GM19463 (cell line): ENCODE results near the gene EYA4.

Source experiments
- ATAC-seq: cut with Tn5 transposase; IDR thresholded peaks from one replicate; pipeline ENCODE4 v1.9.1; 2021; ENCODE audit warnings: mild to moderate bottlenecking, moderate library complexity; ENCODE audit not compliant: unreplicated experiment

Gene EYA4

GRCh38 chr6:133340557-133340956 lies 99.4 kb downstream of the EYA4 start:
- ATAC-seq, result no peak

DNA sequence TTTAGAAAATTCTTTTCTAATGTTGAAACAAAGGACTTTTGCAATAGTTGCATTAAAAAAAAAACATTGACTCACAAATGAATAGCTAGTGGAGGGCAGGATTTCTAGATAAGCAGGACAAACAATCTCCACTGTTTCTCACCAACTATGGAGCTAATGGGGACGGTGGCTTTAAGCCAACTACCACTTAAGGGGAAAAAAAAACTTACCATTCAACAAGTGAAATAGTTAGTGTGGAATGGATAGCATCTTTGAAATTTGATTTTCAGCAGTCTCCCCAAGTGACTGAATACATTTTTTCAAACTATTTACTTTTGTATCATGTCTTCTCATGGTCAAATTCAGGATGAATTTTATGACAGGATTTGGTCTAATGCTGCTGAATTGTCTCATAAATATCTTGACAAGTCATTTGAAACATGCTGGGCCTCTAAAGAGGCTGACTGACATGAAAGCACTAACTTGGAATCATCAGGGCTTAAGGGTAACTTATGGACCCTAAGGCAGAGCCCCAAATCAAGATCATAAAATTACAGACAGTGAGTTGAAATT lies 100.5 kb downstream of the EYA4 start:
- no peak for ATAC-seq

- no peak for ATAC-seq
Observed at GRCh38 chr6:133343220-133343619, 102.1 kb downstream of the EYA4 start.

GRCh38 chr6:133348846-133349245 lies 107.7 kb downstream of the EYA4 start:
- ATAC-seq, result no peak

DNA sequence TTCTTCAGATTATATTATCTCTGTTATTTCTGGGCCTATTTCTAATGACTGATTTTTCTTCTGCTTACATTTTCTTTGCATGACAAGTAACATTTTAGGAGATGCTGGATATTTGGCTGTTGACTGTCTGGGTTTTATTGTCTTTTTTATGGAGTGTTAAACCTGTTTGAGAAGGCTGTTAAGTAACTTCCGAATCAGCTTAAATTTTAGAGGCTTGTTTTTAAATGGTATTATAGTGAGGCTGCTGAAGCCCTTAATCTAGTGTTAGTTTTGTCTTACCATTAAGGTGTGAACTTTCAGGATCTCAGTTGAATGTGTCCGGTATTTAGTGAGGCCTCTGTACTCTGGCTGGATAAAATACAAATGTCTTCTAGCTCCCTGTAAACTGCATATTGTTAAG lies 109.8 kb downstream of the EYA4 start:
- ATAC-seq, result no peak

- ATAC-seq, result no peak
Observed at GRCh38 chr6:133352046-133352445, 110.9 kb downstream of the EYA4 start.

DNA sequence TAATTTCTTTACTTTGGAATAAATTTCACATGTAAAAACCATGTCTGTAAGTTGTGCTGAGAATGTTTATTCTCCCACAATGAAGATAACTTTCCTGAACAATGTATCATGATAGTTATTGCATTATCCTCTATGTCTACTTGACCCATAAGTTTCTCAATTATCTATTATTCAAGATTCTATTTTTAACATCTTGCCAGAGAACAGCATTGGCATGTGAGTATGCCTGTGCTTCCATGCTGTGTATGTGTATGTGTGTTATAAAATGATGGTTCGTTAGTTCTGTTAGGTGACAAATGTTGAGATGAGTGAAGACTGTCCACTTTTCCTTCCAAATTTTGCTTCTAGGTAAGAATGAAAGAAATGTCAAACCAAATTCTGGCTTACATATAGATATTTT lies 111.9 kb downstream of the EYA4 start:
- ATAC-seq, result no peak

DNA sequence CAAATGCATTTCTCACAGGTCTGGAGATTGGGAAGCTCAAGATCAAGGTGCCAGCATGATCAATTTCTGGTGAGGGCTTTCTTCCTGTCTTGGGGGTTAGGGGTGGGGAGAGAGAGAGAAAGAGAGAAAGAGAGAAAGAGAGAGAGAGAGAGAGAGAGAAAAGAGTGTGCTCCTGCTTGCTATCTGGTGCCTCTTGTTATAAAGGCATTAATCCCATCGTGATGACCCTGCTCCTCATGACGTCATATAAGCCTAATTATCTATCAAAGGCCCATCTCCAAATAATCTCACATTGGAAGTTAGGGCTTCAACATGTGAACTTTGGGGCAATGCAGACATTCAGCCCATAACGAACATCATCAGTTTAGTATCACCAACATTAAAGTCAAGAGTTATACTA lies 114.8 kb downstream of the EYA4 start:
- ATAC-seq, result no peak

DNA sequence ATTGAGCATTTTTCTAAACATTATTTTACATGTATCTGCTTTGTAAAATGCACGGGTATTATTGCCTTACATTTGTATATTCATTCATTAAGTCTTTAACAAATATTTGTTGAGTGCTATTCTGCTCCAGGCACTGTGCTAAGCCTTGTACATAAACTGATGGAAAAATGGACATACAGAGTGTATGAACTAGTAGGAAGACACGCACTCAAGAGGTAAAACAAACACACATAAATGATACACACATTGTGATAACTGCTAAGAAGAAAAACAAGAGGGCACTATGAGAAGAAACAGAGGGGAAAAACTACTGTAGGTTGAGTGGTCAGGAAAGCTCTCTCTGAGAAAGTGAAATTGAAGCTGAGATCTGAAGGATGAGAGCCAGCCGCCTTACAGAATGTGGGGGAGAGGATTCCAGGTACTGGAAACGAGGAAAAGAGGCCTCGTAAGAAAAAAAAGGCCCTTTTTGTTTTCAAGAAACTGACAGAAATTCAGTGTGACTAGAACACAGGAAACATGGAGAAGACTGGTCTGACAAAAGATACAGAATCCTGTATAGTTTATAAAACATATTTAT lies 117.5 kb downstream of the EYA4 start:
- no peak for ATAC-seq

- ATAC-seq, result no peak
Observed at GRCh38 chr6:133359256-133359655, 118.1 kb downstream of the EYA4 start.

GRCh38 chr6:133359760-133360159 lies 118.6 kb downstream of the EYA4 start:
- ATAC-seq, result no peak

DNA sequence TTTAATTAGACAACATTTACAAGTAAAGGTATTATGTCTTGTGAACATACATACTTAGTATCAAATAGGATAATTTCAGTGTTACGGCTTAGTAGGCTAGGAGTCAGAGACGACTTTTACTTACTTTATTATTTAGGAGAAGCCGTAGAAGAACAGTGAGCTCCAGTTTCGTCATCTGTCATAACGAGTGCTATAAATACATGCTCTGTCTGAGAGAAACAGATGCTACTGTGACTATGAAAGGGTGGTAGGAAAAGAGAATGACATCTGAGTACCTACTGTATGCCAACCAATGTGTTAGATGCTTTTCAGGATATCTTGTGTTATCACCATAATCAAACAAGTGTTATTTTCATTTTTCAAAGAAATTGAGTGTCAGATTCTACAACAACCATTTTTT lies 119.0 kb downstream of the EYA4 start:
- no peak for ATAC-seq

DNA sequence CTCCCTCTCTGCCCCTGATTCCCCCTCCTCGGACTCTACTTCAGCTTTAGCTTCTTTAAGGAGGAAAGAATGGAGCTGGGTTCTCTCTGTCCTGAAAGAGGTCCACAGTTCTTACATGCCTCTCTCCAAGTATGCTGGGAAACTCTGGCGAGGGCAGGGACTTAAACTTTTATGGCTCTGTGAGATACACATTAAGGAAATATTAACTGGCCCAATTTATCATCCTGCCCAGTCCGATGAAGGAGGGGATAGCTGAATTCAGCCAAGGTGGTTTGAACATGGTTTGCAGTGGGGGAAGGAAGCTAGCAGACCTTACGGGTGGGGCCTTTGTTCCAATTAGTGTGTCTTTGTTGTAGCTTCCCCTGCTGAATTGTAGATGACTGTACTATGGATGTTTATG lies 121.7 kb downstream of the EYA4 start:
- no peak for ATAC-seq

DNA sequence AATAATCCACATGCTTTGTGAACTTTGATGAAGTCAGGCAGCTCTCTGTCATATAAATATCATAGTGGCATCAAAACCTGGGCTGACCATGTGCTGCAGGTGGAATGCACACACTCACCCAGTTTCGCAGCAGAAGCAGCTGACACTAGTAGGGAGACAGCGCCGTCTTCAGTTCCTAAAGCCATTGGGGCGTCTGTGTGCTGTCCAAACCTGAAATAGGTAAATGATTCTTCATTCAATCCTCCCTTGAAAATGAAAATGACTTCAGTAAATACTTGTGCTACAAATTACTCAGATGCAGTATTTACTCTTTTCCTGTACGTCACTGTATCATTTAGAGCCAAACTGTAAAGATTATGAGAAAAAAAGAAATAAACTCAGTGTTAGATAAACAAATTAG lies 127.5 kb downstream of the EYA4 start:
- ATAC-seq, result no peak

DNA sequence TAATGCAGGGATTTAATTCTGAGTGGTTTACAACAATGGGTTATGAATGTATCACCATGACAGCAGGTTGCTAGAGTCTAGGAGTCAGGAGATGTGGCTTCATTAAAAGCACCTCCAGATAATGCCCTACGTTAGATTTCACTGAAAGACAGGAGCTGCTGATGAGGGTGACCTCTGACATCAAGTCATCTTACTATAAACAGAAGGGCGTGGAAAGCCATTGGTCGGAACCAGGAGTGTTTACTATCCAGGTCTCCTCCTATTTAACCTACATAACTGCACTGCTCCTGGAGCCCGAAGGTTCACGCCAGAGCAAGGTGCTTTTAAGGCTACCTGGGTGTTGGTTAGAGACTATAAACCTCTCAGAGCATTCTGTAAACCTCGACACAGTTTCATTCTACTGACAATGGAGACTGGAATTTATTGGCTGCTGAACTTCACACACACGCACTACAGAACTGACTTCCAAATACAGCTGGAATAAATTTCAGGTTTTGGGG lies 128.7 kb downstream of the EYA4 start:
- no peak for ATAC-seq

DNA sequence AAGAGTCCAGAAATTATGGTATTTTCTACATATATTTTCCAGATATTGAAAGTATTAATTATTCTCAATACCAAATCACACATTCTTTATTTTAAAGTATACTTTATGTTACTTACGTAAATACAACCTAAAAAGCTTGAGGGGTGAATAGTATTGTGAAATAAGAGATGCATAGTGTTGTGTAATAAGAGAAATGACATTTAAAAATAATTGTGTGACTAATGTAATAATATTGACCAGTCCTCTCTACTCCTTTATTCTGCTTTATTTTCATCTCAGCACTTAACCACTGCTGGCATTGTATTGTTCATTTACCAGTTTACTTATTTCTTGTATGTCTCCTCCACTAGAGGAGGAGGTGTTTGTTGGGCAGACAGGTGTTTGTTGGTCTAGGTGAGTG lies 135.6 kb downstream of the EYA4 start:
- no peak for ATAC-seq

GRCh38 chr6:133377219-133377618 lies 136.1 kb downstream of the EYA4 start:
- no peak for ATAC-seq

DNA sequence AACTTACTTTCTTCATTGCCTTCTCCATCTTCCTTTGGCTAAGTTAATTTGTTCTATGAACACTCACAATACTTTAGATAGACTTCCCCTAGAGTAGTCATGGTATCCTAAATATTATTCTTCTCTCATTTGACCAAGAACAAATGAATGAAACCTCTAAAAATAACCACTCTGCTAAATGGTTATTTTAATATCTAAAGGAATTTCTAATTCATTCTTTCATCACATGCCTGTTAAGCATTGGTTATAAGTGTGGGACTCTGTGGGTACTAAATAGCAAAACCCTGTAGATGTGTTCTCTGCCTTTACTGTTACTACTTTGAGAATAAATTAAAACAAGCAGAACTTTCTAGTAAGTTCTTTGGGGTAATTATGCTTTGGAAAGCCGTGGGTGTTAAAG lies 138.9 kb downstream of the EYA4 start:
- no peak for ATAC-seq

DNA sequence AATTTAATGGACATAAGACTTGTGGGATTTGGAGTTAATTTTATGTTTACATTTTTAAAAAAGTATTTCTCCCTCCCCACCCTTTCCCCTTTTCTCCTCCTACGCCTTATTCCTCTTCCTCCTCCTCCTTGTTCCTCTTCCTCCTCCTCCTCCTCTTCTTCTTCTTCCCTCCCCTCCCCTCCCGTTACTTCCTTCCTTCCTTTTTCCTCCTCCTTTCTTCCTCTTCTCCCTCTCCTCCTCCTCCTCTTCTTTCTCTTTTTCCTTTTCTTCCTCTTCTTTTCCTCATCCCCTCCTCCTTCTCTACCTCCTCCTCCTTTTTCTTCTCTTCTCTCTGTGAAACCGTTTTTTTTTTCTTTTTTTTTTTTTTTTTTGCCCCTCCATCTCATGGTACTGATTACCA lies 139.6 kb downstream of the EYA4 start:
- ATAC-seq, result no peak

- ATAC-seq, result no peak
Observed at GRCh38 chr6:133388731-133389130, 147.6 kb downstream of the EYA4 start.

GRCh38 chr6:133390168-133390567 lies 149.0 kb downstream of the EYA4 start:
- ATAC-seq, result no peak

- no peak for ATAC-seq
Observed at GRCh38 chr6:133392015-133392414, 150.9 kb downstream of the EYA4 start.

DNA sequence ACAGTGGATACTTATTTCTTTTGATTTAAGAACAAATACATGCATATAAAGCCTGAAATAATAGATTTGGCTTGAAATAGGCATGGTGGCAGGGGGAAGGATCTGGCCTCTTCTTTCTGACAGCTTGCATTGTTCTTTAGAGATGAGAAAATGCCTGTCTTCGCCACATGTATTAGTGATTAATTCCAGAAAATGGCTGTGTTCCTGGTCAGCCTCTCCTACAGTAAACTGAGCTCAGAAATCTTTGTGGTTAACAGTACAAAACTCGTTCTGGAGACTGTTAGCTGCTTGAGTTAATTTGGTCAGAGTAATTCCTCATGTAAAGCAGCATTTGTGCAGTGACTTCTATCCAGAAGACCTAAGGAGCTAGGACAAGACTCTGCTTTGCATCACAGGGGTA lies 151.5 kb downstream of the EYA4 start:
- no peak for ATAC-seq
